CD4-positive, alpha-beta T cell (primary cell): ENCODE data around the gene PARP16. TPM values are rescaled to one million over a fixed set of nuclear protein-coding genes. Genes with fewer than 3 reads are reported as not detected.

Experiments used
- ATAC-seq: fragments of 200-7000 bp; cut with Tn5 transposase; one replicate; pipeline ENCODE4 v1.10.0; 2022; ENCODE audit warnings: mild to moderate bottlenecking; ENCODE audit not compliant: poor library complexity
- CTCF ChIA-PET: fragments of 350-600 bp; sonication (Branson Sonifier 250); formaldehyde crosslinking; loops from one replicate; lab custom pipeline; 2021; ENCODE audit warnings: antibody characterized with exemption, inconsistent platforms; lab: Charles Lee
- POLR2A ChIA-PET: fragments of 350-600 bp; sonication (Branson Sonifier 250); formaldehyde crosslinking; loops from one replicate; lab custom pipeline; 2021; ENCODE audit warnings: antibody characterized with exemption, inconsistent platforms; lab: Charles Lee
- DNase-seq, 14 experiments: peaks; one replicate each; pipeline ENCODE4 v3.0.0-alpha.2; 2013 to 2020; ENCODE audit warnings: mixed read lengths in 2 of 14
- H3K27ac ChIP-seq, 2 donors: one replicate each; pipeline versions ENCODE4 v1.5.1 to v1.7.0; 2013; ENCODE audit warnings: low read length in 2 of 2, low read depth in 1 of 2, mild to moderate bottlenecking in 1 of 2
- H3K27me3 ChIP-seq, 2 experiments: 1 replicate in 1 of 2; 2 replicates in 1 of 2; pipeline versions ENCODE4 v1.6.1 to v1.7.0; 2013; ENCODE audit warnings: low read length in 2 of 2, control low read depth in 1 of 2, mild to moderate bottlenecking in 1 of 2, moderate library complexity in 1 of 2; ENCODE audit not compliant: insufficient read depth in 2 of 2, control insufficient read depth in 1 of 2
- H3K36me3 ChIP-seq: one replicate; pipeline ENCODE4 v1.6.1; 2013; ENCODE audit warnings: low read length, control low read depth; ENCODE audit not compliant: insufficient read depth
- H3K4me1 ChIP-seq: one replicate; pipeline ENCODE4 v1.6.1; 2013; ENCODE audit warnings: low read length, control low read depth; ENCODE audit not compliant: insufficient read depth
- H3K4me3 ChIP-seq: one replicate; pipeline ENCODE4 v1.5.1; 2013; ENCODE audit warnings: mild to moderate bottlenecking, low read length, moderate library complexity
- H3K9me3 ChIP-seq, 2 experiments: 1 replicate in 1 of 2; 2 replicates in 1 of 2; pipeline versions ENCODE4 v1.6.1 to v1.7.0; 2013; ENCODE audit warnings: low read length in 2 of 2, mild to moderate bottlenecking in 2 of 2, control low read depth in 1 of 2, moderate library complexity in 1 of 2; ENCODE audit not compliant: control insufficient read depth in 1 of 2, insufficient read depth in 1 of 2
- H3K27ac Mint-ChIP-seq: one replicate; pipeline ENCODE4 v1.8.0; 2020; ENCODE audit warnings: mixed read lengths
- H3K27me3 Mint-ChIP-seq: one replicate; pipeline ENCODE4 v1.8.0; 2021; ENCODE audit warnings: mixed read lengths
- H3K36me3 Mint-ChIP-seq: one replicate; pipeline ENCODE4 v1.8.0; 2021; ENCODE audit warnings: low read depth, mixed read lengths
- H3K4me1 Mint-ChIP-seq: one replicate; pipeline ENCODE4 v1.8.0; 2021; ENCODE audit warnings: low read depth, mixed read lengths
- H3K4me3 Mint-ChIP-seq: one replicate; pipeline ENCODE4 v1.8.0; 2020; ENCODE audit warnings: mild to moderate bottlenecking, mixed read lengths
- H3K9me3 Mint-ChIP-seq: one replicate; pipeline ENCODE4 v1.8.0; 2020; ENCODE audit warnings: mixed read lengths
- CTCF ChIP-seq: fragments of 200-600 bp; IDR thresholded peaks from one replicate; pipeline ENCODE4 v1.8.0; 2022; ENCODE audit warnings: antibody characterized with exemption, mild to moderate bottlenecking
- intact Hi-C, 2 experiments: fragments of 100-400 bp; cut with DNase I in 1 of 2; cut with micrococcal nuclease in 1 of 2; formaldehyde crosslinking; loops; one replicate each; pipeline versions ENCODE4 v1.15.1 to v1.9.0; 2023 to 2025; cut with DNase I, micrococcal nuclease
- total RNA-seq, 174 experiments: library from RNA in 2 of 174; stranded (reverse) in 2 of 174; gene quantifications; one replicate each; pipeline ENCODE4 v1.2.3 and lab custom pipeline; 2021 to 2026

PARP16 gene
- total RNA-seq, 2 experiments from 2014 or later = 11.3 to 12.9 TPM

- DNase-seq (no peak), ATAC-seq (no peak)
- Mint-ChIP-seq H3K27me3 (peaks cover 6% of the 10 kb centered on the region), H3K9me3 (no peaks in the 10 kb centered on the region), H3K4me3 (peak overlapping the region; percentile 55), H3K27ac (peak overlapping the region; percentile 100), H3K36me3 (peaks cover 14% of the 10 kb centered on the region), H3K4me1 (peaks cover 17% of the 10 kb centered on the region)
- H3K27ac ChIP-seq = no peak overlapping the region
- POLR2A ChIA-PET = interaction anchor here (0.7 to 4.7 kb wide), 3 partner anchors 20 to 1766 kb away, joined by 3 to 106 read pairs (median 60); partner anchors contain the start of genes CLPX and PARP16
- no peaks in the 10 kb centered on the region for H3K36me3 ChIP-seq
- no peak overlapping the region for H3K4me3 ChIP-seq
- intact Hi-C loops = loop anchor here in 1 of 2 experiments (10.0 kb wide), 2 partner anchors 308 to 472 kb away; partner anchors contain the start of gene INTS14
- CTCF ChIA-PET = interaction anchor here (0.7 kb wide), 1 partner anchor 267 kb away, joined by 3 read pairs; no protein-coding TSS in a partner anchor
- peaks cover 0 to 5% of the 10 kb centered on the region in 2 experiments for H3K9me3 ChIP-seq
- TF ChIP-seq CTCF = no peak
- no peaks in the 10 kb centered on the region for H3K27me3 ChIP-seq
- H3K4me1 ChIP-seq = peaks cover 20% of the 10 kb centered on the region
These were observed 19.9 kb upstream of the PARP16 start for GRCh38 chr15:65306551-65306950.

GRCh38 chr15:65305776-65306175 lies 19.1 kb upstream of the PARP16 start:
- no peak for TF ChIP-seq CTCF
- Mint-ChIP-seq H3K4me1 (peaks cover 17% of the 10 kb centered on the region), H3K27me3 (peaks cover 6% of the 10 kb centered on the region), H3K27ac (peak overlapping the region; percentile 100), H3K9me3 (no peaks in the 10 kb centered on the region), H3K36me3 (peaks cover 14% of the 10 kb centered on the region), H3K4me3 (peak overlapping the region; percentile 55)
- H3K27me3 ChIP-seq = no peaks in the 10 kb centered on the region
- POLR2A ChIA-PET = interaction anchor here (0.7 to 4.7 kb wide), 5 partner anchors 19 to 1767 kb away, joined by 3 to 106 read pairs (median 3); partner anchors contain the start of genes CLPX and PARP16
- intact Hi-C loops = loop anchor here (2.0 to 10.0 kb wide), 3 partner anchors 121 to 471 kb away; partner anchors contain the start of genes CLPX (in 1 of the 2) and INTS14 (in 1 of the 2)
- H3K36me3 ChIP-seq = no peaks in the 10 kb centered on the region
- no peak for DNase-seq
- H3K9me3 ChIP-seq = peaks cover 0 to 11% of the 10 kb centered on the region in 2 experiments
- H3K4me1 ChIP-seq = peaks cover 20% of the 10 kb centered on the region
- H3K27ac ChIP-seq = no peak overlapping the region
- CTCF ChIA-PET = interaction anchor here (0.6 to 1.2 kb wide), 3 partner anchors 8 to 80 kb away, joined by 3 to 4 read pairs (median 3); partner anchors contain the start of gene PARP16
- H3K4me3 ChIP-seq = no peak overlapping the region
- ATAC-seq = no peak

DNA sequence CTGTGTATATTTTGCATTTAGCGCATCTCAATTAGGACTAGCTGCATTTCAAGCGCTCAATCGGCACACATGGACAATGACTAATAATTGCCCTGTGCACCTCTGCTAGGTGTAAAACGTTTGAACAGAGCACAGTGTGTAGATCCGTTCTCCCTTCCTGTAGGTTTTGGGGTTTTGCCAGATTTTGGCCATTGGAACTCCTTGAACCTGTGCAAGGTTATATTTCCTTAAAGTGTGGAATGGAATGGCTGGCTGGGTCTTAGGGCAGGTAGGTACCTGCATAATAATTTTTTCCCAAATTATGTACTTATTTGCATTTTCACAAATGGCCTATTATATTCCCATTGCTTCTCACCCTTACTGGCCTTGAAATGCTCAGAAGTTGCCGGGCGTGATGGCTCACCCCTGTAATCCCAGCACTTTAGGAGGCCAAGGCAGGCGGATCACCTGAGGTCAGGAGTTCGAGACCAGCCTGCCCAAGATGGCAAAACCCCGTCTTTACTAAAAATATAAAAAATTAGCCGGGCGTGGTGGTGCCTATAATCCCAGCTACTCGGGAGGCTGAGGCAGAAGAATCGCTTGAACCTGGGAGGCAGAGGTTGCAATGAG lies 18.6 kb upstream of the PARP16 start:
- peaks cover 6% of the 10 kb centered on the region for H3K27me3 Mint-ChIP-seq
- H3K36me3 Mint-ChIP-seq = peaks cover 18% of the 10 kb centered on the region
- ATAC-seq (peak; percentile 1), DNase-seq (no peak)
- intact Hi-C loops = loop anchor here (2.0 to 10.0 kb wide), 3 partner anchors 120 to 470 kb away; partner anchors contain the start of genes CLPX (in 1 of the 2) and INTS14 (in 1 of the 2)
- POLR2A ChIA-PET = interaction anchor here (0.6 to 4.7 kb wide), 35 partner anchors 10 to 1705 kb away, joined by 3 to 106 read pairs (median 4); partner anchors contain the start of genes CIAO2A, CLPX, HACD3 and INTS14
- no peak for TF ChIP-seq CTCF
- H3K27ac Mint-ChIP-seq = peak overlapping the region; percentile 100
- Histone ChIP-seq H3K9me3 (peaks cover 0 to 11% of the 10 kb centered on the region in 2 experiments), H3K4me1 (peaks cover 22% of the 10 kb centered on the region), H3K27me3 (no peaks in the 10 kb centered on the region), H3K27ac (peak overlapping the region; percentile 72 to 93), H3K36me3 (no peaks in the 10 kb centered on the region), H3K4me3 (peak overlapping the region; percentile 61)
- CTCF ChIA-PET = interaction anchor here (0.6 to 1.2 kb wide), 7 partner anchors 7 to 80 kb away, joined by 3 to 6 read pairs (median 4); partner anchors contain the start of genes PARP16 and RNU5A-1
- H3K4me3 Mint-ChIP-seq = peak overlapping the region; percentile 93
- peaks cover 22% of the 10 kb centered on the region for H3K4me1 Mint-ChIP-seq
- H3K9me3 Mint-ChIP-seq = no peaks in the 10 kb centered on the region
